Nephron (organoid): ENCODE results near the gene KLHL24.

Source experiments
- H3K27ac Mint-ChIP-seq, 3 experiments: 2 replicates each; pipeline ENCODE4 v1.8.0; 2020; ENCODE audit warnings: mixed read lengths in 3 of 3, mild to moderate bottlenecking in 2 of 3, moderate library complexity in 1 of 3
- H3K27me3 Mint-ChIP-seq: 2 replicates; pipeline ENCODE4 v1.8.0; 2021; ENCODE audit warnings: low read depth, mild to moderate bottlenecking, moderate library complexity, mixed read lengths
- H3K36me3 Mint-ChIP-seq: 2 replicates; pipeline ENCODE4 v1.8.0; 2020; ENCODE audit warnings: low read depth, mixed read lengths
- H3K4me1 Mint-ChIP-seq: 2 replicates; pipeline ENCODE4 v1.8.0; 2020; ENCODE audit warnings: mixed read lengths
- H3K4me3 Mint-ChIP-seq, 3 experiments: 2 replicates each; pipeline ENCODE4 v1.8.0; 2020; ENCODE audit warnings: mild to moderate bottlenecking in 3 of 3, mixed read lengths in 3 of 3, moderate library complexity in 2 of 3
- H3K9me3 Mint-ChIP-seq: 2 replicates; pipeline ENCODE4 v1.8.0; 2020; ENCODE audit warnings: mixed read lengths
- TF ChIP-seq, protein P1 (sequence below), 3 experiments: fragments of 200-600 bp; sonication (generic); IDR thresholded peaks; one replicate each; pipeline ENCODE4 v1.5.0; 2021; ENCODE audit warnings: antibody characterized with exemption in 3 of 3; ENCODE audit not compliant: unreplicated experiment in 3 of 3

Gene KLHL24

DNA sequence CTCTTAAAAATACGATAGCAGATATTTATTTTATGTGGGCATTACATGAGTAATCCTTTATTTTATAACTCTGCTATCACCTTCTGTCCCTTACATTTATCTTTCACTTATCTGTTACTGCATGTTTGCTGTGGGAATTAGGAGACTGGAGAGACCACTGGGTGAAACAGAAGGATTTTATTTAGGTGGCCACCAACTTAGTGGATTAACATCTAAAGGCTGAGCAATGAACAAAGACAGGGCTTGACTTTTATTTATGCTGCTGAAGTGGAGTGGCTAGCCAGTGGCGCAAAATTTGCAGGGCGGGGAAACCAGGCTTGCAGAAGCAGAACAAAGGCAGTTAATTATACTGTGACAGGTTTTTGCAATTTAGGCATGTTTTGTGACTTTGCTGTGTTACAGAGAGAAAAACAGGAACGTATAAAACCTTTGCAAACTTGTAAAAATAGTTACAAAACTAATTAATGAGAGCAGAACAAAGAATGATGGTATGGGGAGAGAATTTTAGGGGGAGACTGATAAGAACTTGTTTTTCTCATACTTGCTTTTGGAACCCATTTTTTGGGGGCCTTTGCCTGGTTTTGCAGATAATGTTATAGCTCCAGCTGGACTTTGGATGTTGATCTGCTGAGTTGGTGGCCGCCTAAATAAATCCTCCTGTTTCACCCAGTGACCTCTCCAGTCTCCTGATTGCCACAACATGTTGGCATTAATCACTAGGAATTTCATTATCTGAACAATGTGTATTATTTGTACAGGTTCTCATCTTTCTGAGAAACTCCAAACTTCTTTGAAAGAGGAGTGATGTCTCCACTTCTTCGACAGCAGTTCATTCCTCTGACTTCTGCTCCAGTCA lies 18.0 kb downstream of the KLHL24 start:
- Mint-ChIP-seq H3K4me3 (no peak overlapping the region), H3K27ac (no peak overlapping the region), H3K27me3 (no peaks in the 10 kb centered on the region), H3K4me1 (no peaks in the 10 kb centered on the region), H3K36me3 (peaks cover 97% of the 10 kb centered on the region), H3K9me3 (peaks cover 50% of the 10 kb centered on the region)
- TF ChIP-seq, protein P1, sequence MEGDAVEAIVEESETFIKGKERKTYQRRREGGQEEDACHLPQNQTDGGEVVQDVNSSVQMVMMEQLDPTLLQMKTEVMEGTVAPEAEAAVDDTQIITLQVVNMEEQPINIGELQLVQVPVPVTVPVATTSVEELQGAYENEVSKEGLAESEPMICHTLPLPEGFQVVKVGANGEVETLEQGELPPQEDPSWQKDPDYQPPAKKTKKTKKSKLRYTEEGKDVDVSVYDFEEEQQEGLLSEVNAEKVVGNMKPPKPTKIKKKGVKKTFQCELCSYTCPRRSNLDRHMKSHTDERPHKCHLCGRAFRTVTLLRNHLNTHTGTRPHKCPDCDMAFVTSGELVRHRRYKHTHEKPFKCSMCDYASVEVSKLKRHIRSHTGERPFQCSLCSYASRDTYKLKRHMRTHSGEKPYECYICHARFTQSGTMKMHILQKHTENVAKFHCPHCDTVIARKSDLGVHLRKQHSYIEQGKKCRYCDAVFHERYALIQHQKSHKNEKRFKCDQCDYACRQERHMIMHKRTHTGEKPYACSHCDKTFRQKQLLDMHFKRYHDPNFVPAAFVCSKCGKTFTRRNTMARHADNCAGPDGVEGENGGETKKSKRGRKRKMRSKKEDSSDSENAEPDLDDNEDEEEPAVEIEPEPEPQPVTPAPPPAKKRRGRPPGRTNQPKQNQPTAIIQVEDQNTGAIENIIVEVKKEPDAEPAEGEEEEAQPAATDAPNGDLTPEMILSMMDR (IDR thresholded peaks at IDR 0.05; ENCODE audit: unreplicated experiment in 3 of 3), result no peak

DNA sequence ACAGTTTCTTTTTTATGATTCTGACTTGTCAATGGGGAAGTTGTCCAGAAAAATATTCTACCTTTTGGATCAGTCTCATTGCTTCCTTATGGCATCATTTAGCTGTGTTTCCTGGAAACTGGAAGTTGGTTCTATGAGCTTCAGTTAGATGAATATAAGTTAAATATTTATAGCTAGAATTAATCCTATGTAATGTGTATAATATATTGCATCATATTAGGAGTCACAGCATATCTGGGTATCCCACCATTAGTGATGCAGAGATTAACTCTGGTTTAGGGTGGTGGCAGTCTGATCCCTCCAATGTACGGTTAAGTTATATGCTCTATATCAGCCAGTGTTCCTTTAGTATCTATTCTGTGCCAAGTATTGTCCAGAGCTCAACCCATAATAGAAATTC lies 19.3 kb downstream of the KLHL24 start:
- Mint-ChIP-seq H3K36me3 (peaks cover 97% of the 10 kb centered on the region), H3K4me3 (no peak overlapping the region), H3K9me3 (peaks cover 46% of the 10 kb centered on the region)

DNA sequence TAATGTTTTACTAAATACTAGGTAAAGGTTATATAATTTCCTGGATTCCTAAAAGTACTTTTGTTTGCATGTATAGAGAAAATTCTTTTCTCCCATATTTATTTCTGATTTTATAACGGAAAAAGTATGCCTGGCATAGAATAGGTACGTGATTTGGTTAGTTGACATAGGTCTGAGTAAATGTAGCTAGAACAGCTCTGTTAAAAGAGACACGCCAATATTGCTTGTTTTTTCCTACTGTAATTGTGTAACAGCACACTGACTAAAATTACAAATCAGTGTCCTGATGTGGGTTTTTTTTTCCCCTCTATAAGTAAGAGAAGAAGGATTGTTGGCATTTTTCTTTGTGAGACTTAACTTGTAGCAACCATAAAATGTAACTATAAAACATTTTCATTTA lies 26.7 kb downstream of the KLHL24 start:
- Mint-ChIP-seq H3K9me3 (peaks cover 6% of the 10 kb centered on the region), H3K36me3 (peaks cover 75% of the 10 kb centered on the region), H3K4me1 (no peaks in the 10 kb centered on the region), H3K4me3 (no peak overlapping the region), H3K27ac (no peak overlapping the region), H3K27me3 (no peaks in the 10 kb centered on the region)
- TF ChIP-seq, protein P1 (IDR thresholded peaks at IDR 0.05; ENCODE audit: unreplicated experiment in 3 of 3), result no peak

More for the DNA sequence above, 19.3 kb downstream of the KLHL24 start:
- H3K4me1 Mint-ChIP-seq, result no peaks in the 10 kb centered on the region
- no peaks in the 10 kb centered on the region for H3K27me3 Mint-ChIP-seq
- TF ChIP-seq, protein P1 (IDR thresholded peaks at IDR 0.05; ENCODE audit: unreplicated experiment in 3 of 3), result no peak
- no peak overlapping the region for H3K27ac Mint-ChIP-seq

DNA sequence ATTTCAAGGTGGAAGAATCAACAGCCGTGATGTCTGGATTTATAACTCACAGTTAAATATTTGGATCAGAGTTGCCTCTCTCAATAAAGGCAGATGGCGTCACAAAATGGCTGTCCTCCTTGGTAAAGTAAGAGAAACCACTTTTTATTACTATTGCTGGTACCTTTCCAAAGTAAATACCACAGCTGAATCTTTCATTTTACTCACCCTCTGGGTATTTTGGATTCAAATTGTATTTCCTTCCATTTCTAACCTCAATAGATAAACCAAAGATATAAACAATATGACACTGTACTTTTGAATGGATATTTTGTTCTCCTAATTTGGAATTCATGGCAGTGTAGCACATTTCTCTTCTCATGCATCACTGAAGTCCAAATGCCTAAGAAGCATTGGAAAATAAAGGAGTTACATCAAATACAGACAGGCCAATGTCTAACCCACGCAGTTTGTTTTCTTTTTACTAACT lies 29.5 kb downstream of the KLHL24 start:
- Mint-ChIP-seq H3K4me1 (no peaks in the 10 kb centered on the region), H3K27me3 (peaks cover 4% of the 10 kb centered on the region), H3K36me3 (peaks cover 69% of the 10 kb centered on the region), H3K27ac (no peak overlapping the region), H3K4me3 (no peak overlapping the region), H3K9me3 (peaks cover 4% of the 10 kb centered on the region)
- TF ChIP-seq, protein P1 (IDR thresholded peaks at IDR 0.05; ENCODE audit: unreplicated experiment in 3 of 3), result no peak

DNA sequence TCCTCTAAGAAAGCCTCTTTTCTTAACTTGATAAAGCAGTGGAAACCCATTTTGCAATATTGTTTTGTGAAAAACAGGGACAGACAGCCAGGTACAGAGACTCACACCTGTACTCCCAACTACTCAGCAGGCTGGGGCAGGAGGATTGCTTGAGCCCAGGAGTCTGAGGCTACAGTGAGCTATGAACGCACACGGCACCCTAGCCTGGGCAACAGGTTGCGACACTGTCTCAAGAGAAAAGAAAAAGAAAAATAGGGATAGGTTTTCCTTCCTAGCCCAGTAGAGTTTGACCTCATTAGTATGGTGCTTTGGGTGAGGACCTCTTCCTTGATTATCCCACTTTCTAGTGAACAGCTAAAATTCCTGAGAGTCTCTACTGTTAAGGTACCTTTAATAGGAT lies 44.6 kb downstream of the KLHL24 start:
- H3K27ac Mint-ChIP-seq, result no peak overlapping the region

More for the DNA sequence above, 44.6 kb downstream of the KLHL24 start:
- peaks cover 49% of the 10 kb centered on the region for H3K36me3 Mint-ChIP-seq
- TF ChIP-seq, protein P1 (IDR thresholded peaks at IDR 0.05; ENCODE audit: unreplicated experiment in 3 of 3), result no peak
- no peaks in the 10 kb centered on the region for H3K4me1 Mint-ChIP-seq
- no peak overlapping the region for H3K4me3 Mint-ChIP-seq
- H3K27me3 Mint-ChIP-seq, result no peaks in the 10 kb centered on the region
- H3K9me3 Mint-ChIP-seq, result no peaks in the 10 kb centered on the region
